Neural progenitor cell (in vitro differentiated cells): Measurements from ENCODE around the gene DHX34. TPM values are rescaled to one million over a fixed set of nuclear protein-coding genes. Genes with fewer than 3 reads are reported as not detected.

ENCODE experiments used
- DNase-seq: peaks from one replicate; pipeline ENCODE4 v3.0.0-alpha.2; 2016; ENCODE audit warnings: low spot score
- H2AFZ ChIP-seq: fragments of 200-600 bp; sonication (generic); replicated peaks from 2 replicates; pipeline ENCODE4 v1.6.1; 2016; ENCODE audit warnings: antibody characterized with exemption
- H3F3A ChIP-seq: fragments of 200-600 bp; sonication (generic); 2 replicates; pipeline ENCODE4 v1.6.1; 2016; ENCODE audit warnings: antibody characterized with exemption, low read depth
- H3K27ac ChIP-seq: fragments of 200-600 bp; sonication (generic); 2 replicates; pipeline ENCODE4 v1.5.1; 2016; ENCODE audit warnings: mild to moderate bottlenecking
- H3K27me3 ChIP-seq: fragments of 200-600 bp; sonication (generic); 2 replicates; pipeline ENCODE4 v1.6.1; 2016; ENCODE audit warnings: mild to moderate bottlenecking, moderate library complexity
- H3K36me3 ChIP-seq: fragments of 200-600 bp; sonication (generic); 2 replicates; pipeline ENCODE4 v1.5.1; 2016
- H3K4me1 ChIP-seq: fragments of 200-600 bp; sonication (generic); 2 replicates; pipeline ENCODE4 v1.6.1; 2016; ENCODE audit warnings: mixed run types
- H3K4me2 ChIP-seq: fragments of 200-600 bp; sonication (generic); 2 replicates; pipeline ENCODE4 v1.6.1; 2016
- H3K4me3 ChIP-seq: fragments of 200-600 bp; sonication (generic); 2 replicates; pipeline ENCODE4 v1.5.1; 2016
- H3K79me2 ChIP-seq: fragments of 200-600 bp; sonication (generic); 2 replicates; pipeline ENCODE4 v1.6.1; 2016; ENCODE audit warnings: low read depth
- H3K9ac ChIP-seq: fragments of 200-600 bp; sonication (generic); 2 replicates; pipeline ENCODE4 v1.6.1; 2016
- H3K9me3 ChIP-seq: fragments of 200-600 bp; sonication (generic); 2 replicates; pipeline ENCODE4 v1.5.1; 2016; ENCODE audit warnings: low read depth
- H4K20me1 ChIP-seq: fragments of 200-600 bp; sonication (generic); 2 replicates; pipeline ENCODE4 v1.6.1; 2016; ENCODE audit warnings: low read depth
- H3K27ac Mint-ChIP-seq: 3 replicates; pipeline ENCODE4 v1.8.0; 2021; ENCODE audit warnings: mixed read lengths
- H3K27me3 Mint-ChIP-seq: 2 replicates; pipeline ENCODE4 v1.8.0; 2022; ENCODE audit warnings: low read depth, mild to moderate bottlenecking, inconsistent platforms, moderate library complexity, mixed read lengths; ENCODE audit not compliant: insufficient read depth
- H3K36me3 Mint-ChIP-seq: 3 replicates; pipeline ENCODE4 v1.8.0; 2021; ENCODE audit warnings: mixed read lengths
- H3K4me1 Mint-ChIP-seq: 3 replicates; pipeline ENCODE4 v1.8.0; 2021; ENCODE audit warnings: mixed read lengths
- H3K4me3 Mint-ChIP-seq: 3 replicates; pipeline ENCODE4 v1.8.0; 2021; ENCODE audit warnings: mild to moderate bottlenecking, moderate library complexity, mixed read lengths
- H3K9me3 Mint-ChIP-seq: 3 replicates; pipeline ENCODE4 v1.8.0; 2020; ENCODE audit warnings: mixed read lengths
- EZH2 ChIP-seq: fragments of 200-600 bp; sonication (generic); IDR thresholded peaks from 2 replicates; pipeline ENCODE4 v1.6.1; 2017; ENCODE audit warnings: antibody characterized with exemption, mild to moderate bottlenecking, moderate library complexity
- EZH2phosphoT487 ChIP-seq: fragments of 200-600 bp; sonication (generic); IDR thresholded peaks from 2 replicates; pipeline ENCODE4 v1.6.1; 2017; ENCODE audit warnings: antibody characterized with exemption
- total RNA-seq: library from RNA; depleted of rRNA; stranded (reverse); fragments of >200 nt; gene quantifications from 2 replicates; pipeline ENCODE4 v1.2.3, GENCODE V29; 2015; ENCODE audit warnings: low replicate concordance
- TF ChIP-seq, protein P1 (sequence below): fragments of 200-600 bp; sonication (generic); IDR thresholded peaks from 2 replicates; pipeline ENCODE4 v1.5.1; 2017; ENCODE audit warnings: antibody characterized with exemption, mild to moderate bottlenecking

The DHX34 gene
- total RNA-seq, 1 donor from 2014 or later = 12.3 TPM

DNA sequence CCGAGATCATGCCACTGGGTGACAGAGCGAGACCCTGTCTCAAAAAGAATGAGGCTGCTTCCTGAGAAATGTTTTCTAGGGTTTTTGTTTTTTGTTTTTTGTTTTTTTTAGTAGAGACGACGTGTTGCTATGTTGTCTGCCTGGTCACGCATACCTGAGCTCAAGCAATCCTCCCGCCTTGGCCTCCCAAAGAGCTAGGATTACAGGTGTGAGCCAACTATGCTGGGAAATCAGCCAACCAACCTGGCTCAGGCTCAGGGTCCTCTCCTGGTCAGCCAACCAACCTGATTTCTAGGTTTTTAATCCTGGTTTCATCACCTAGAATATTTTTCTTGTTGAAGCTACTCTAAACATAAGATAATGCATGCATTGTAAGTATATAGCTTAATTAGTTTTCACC is 7.8 kb downstream of the DHX34 start:
- Histone ChIP-seq H3K9ac (no peak overlapping the region), H3F3A (no peaks in the 10 kb centered on the region), H2AFZ (no peak overlapping the region), H3K4me1 (no peaks in the 10 kb centered on the region), H3K4me3 (no peak overlapping the region), H3K27ac (no peak overlapping the region), H3K9me3 (no peaks in the 10 kb centered on the region), H3K4me2 (no peak overlapping the region), H3K27me3 (no peaks in the 10 kb centered on the region), H3K79me2 (peaks cover 9% of the 10 kb centered on the region), H3K36me3 (no peaks in the 10 kb centered on the region), H4K20me1 (no peaks in the 10 kb centered on the region)
- Mint-ChIP-seq H3K9me3 (no peaks in the 10 kb centered on the region), H3K4me3 (no peak overlapping the region), H3K36me3 (peaks cover 39% of the 10 kb centered on the region), H3K27me3 (peaks cover 3% of the 10 kb centered on the region), H3K27ac (no peak overlapping the region), H3K4me1 (no peaks in the 10 kb centered on the region)
- TF ChIP-seq EZH2phosphoT487 = no peak
- TF ChIP-seq, protein P1, sequence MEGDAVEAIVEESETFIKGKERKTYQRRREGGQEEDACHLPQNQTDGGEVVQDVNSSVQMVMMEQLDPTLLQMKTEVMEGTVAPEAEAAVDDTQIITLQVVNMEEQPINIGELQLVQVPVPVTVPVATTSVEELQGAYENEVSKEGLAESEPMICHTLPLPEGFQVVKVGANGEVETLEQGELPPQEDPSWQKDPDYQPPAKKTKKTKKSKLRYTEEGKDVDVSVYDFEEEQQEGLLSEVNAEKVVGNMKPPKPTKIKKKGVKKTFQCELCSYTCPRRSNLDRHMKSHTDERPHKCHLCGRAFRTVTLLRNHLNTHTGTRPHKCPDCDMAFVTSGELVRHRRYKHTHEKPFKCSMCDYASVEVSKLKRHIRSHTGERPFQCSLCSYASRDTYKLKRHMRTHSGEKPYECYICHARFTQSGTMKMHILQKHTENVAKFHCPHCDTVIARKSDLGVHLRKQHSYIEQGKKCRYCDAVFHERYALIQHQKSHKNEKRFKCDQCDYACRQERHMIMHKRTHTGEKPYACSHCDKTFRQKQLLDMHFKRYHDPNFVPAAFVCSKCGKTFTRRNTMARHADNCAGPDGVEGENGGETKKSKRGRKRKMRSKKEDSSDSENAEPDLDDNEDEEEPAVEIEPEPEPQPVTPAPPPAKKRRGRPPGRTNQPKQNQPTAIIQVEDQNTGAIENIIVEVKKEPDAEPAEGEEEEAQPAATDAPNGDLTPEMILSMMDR = no peak
- no peak for TF ChIP-seq EZH2
- no peak for DNase-seq

DNA sequence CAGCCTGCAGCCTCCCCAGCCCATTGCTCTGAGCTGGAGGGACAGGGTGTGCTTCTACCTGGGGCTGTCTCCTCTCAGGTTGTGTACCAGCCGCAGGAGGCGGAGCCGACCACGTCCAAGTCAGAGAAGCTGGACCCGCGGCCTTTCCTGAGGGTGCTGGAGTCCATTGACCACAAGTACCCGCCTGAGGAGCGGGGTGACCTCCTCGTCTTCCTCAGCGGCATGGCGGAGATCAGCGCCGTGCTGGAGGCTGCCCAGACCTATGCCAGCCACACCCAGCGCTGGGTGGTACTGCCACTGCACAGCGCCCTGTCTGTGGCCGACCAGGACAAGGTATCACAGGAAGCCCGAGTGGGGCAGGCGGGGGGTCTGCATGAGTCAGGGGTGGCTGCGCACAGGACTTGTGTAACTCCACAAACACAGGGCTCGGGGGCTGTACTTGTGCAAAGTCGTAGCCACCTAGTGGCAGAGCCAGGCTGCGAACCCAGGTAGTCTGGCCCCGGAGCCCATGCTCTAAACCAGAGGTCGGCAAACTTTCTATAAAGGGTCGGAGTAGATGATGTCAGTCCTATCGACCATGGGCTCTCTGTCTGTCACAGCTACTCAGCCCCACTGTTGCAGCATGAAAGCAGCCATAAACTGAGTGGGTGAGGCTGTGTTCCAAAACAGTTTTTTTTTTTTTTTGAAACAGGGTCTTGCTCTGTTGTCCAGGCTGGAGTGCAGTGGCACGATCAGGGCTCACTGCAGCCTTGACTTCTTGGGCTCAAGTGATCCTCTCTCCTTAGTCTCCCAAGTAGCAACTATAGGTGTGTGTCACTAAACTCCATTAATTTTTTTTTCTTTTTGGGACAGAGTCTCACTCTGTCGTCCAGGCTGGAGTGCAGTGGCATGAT is 8.9 kb downstream of the DHX34 start:
- peak; percentile 27 for DNase-seq
- H3F3A ChIP-seq = no peaks in the 10 kb centered on the region
- H3K9me3 ChIP-seq = no peaks in the 10 kb centered on the region
- no peaks in the 10 kb centered on the region for H4K20me1 ChIP-seq
- no peaks in the 10 kb centered on the region for H3K9me3 Mint-ChIP-seq
- TF ChIP-seq EZH2 (no peak), EZH2phosphoT487 (no peak)
- TF ChIP-seq, protein P1 = peak; percentile 38
- H3K4me1 ChIP-seq = no peaks in the 10 kb centered on the region
- H3K27ac ChIP-seq = no peak overlapping the region
- H3K4me2 ChIP-seq = no peak overlapping the region
- no peaks in the 10 kb centered on the region for H3K36me3 ChIP-seq
- H3K4me1 Mint-ChIP-seq = no peaks in the 10 kb centered on the region
- no peaks in the 10 kb centered on the region for H3K27me3 Mint-ChIP-seq
- H3K9ac ChIP-seq = no peak overlapping the region
- no peak overlapping the region for H3K4me3 ChIP-seq
- H3K4me3 Mint-ChIP-seq = no peak overlapping the region
- H2AFZ ChIP-seq = no peak overlapping the region
- no peaks in the 10 kb centered on the region for H3K27me3 ChIP-seq
- H3K79me2 ChIP-seq = no peaks in the 10 kb centered on the region
- no peak overlapping the region for H3K27ac Mint-ChIP-seq
- peaks cover 35% of the 10 kb centered on the region for H3K36me3 Mint-ChIP-seq

GRCh38 chr19:47358936-47359335 is 9.8 kb downstream of the DHX34 start:
- Histone ChIP-seq H3K36me3 (no peaks in the 10 kb centered on the region), H4K20me1 (no peaks in the 10 kb centered on the region), H3K4me3 (no peak overlapping the region), H3K9ac (no peak overlapping the region), H3K4me2 (no peak overlapping the region), H3K27ac (no peak overlapping the region), H3K4me1 (no peaks in the 10 kb centered on the region), H2AFZ (no peak overlapping the region), H3F3A (no peaks in the 10 kb centered on the region), H3K79me2 (no peaks in the 10 kb centered on the region), H3K9me3 (no peaks in the 10 kb centered on the region), H3K27me3 (no peaks in the 10 kb centered on the region)
- DNase-seq = no peak
- Mint-ChIP-seq H3K27me3 (no peaks in the 10 kb centered on the region), H3K27ac (no peak overlapping the region), H3K36me3 (peaks cover 36% of the 10 kb centered on the region), H3K4me3 (no peak overlapping the region), H3K9me3 (no peaks in the 10 kb centered on the region), H3K4me1 (no peaks in the 10 kb centered on the region)
- TF ChIP-seq EZH2phosphoT487 (no peak), EZH2 (no peak)
- TF ChIP-seq, protein P1 = no peak
